Heart left ventricle (tissue), 16 donors: Measurements from ENCODE around the gene DLX5. TPM values are rescaled to one million over a fixed set of nuclear protein-coding genes. Genes with fewer than 3 reads are reported as not detected.

ENCODE experiments used
- ATAC-seq, 4 donors: fragments of 200-7000 bp; cut with Tn5 transposase; one replicate each; pipeline ENCODE4 v1.9.1; 2020 to 2022; ENCODE audit warnings: moderate library complexity in 4 of 4, mild to moderate bottlenecking in 3 of 4, moderate number of reproducible peaks in 1 of 4
- DNase-seq, 5 donors: peaks; one replicate each; pipeline ENCODE4 v3.0.0-alpha.2; 2020
- H3K27ac ChIP-seq, 12 donors: fragments of 200-600 bp; sonication (generic) in 4 of 12; one replicate each; pipeline versions ENCODE4 v1.5.0 to v1.8.0; 2016 to 2022; ENCODE audit warnings: mild to moderate bottlenecking in 2 of 12
- H3K27me3 ChIP-seq, 9 donors: fragments of 200-600 bp; sonication (generic) in 2 of 9; one replicate each; pipeline versions ENCODE4 v1.5.1 to v1.8.0; 2016 to 2022; ENCODE audit warnings: mild to moderate bottlenecking in 3 of 9
- H3K36me3 ChIP-seq, 9 donors: fragments of 200-600 bp; sonication (generic) in 2 of 9; one replicate each; pipeline versions ENCODE4 v1.5.0 to v1.8.0; 2018 to 2022; ENCODE audit warnings: mild to moderate bottlenecking in 2 of 9
- H3K4me1 ChIP-seq, 12 donors: fragments of 200-600 bp; sonication (generic) in 4 of 12; one replicate each; pipeline versions ENCODE4 v1.5.0 to v1.8.0; 2016 to 2022; ENCODE audit warnings: mild to moderate bottlenecking in 3 of 12
- H3K4me3 ChIP-seq, 12 donors: fragments of 200-600 bp; sonication (generic) in 4 of 12; one replicate each; pipeline versions ENCODE4 v1.5.0 to v1.8.0; 2017 to 2022; ENCODE audit warnings: mild to moderate bottlenecking in 9 of 12, moderate library complexity in 4 of 12
- H3K9me3 ChIP-seq, 12 donors: fragments of 200-600 bp; sonication (generic) in 4 of 12; one replicate each; pipeline versions ENCODE4 v1.5.0 to v1.8.0; 2016 to 2022; ENCODE audit warnings: mild to moderate bottlenecking in 1 of 12
- POLR2A ChIP-seq, 2 donors: fragments of 450-650 bp; IDR thresholded peaks; one replicate each; pipeline ENCODE4 v1.6.1; 2017; ENCODE audit warnings: antibody characterized with exemption in 2 of 2, mild to moderate bottlenecking in 2 of 2, moderate library complexity in 2 of 2
- WGBS, 4 donors: extraction: QIAGEN DNeasy Blood & Tissue Kit in 2 of 4; methylation state at CpG; one replicate each; pipeline versions ENCODE4 v1.1.5 to v1.1.7; 2013 to 2018; 5-methylcytosine and 5-hydroxymethylcytosine counted together
- intact Hi-C, 10 donors: fragments of 100-400 bp; cut with DNase I; formaldehyde crosslinking; loops; one replicate each; pipeline versions ENCODE4 v1.11.1 to v1.14.2; 2022
- polyA plus RNA-seq, 2 donors: library from polyadenylated mRNA; stranded (reverse); fragments of 200-250 nt; gene quantifications; one replicate each; pipeline ENCODE4 v1.2.3, GENCODE V29; 2013
- total RNA-seq, 9 donors: library from RNA; depleted of rRNA in 2 of 9; stranded (reverse); fragments of >200 nt in 2 of 9; fragmentation: NEBNext Ultra II Directional in 3 of 9; extraction: Animal tissue kit (Norgen Biotek cat#: 25700) in 3 of 9; gene quantifications; one replicate each; pipeline versions ENCODE4 v1.1.0 to v1.2.4, GENCODE V29; 2016 to 2023
- TF ChIP-seq, protein P1 (sequence below), 12 donors: fragments of 200-600 bp; sonication (generic) in 4 of 12; IDR thresholded peaks; one replicate each; pipeline versions ENCODE4 v1.5.0 to v1.8.0; 2018 to 2022; ENCODE audit warnings: antibody characterized with exemption in 12 of 12, mild to moderate bottlenecking in 5 of 12
- donor health status: ischemic (EF 13 %, LVEDD 7.1; RV severe dilation, severe dysfunction).
- donor health status: healthy with polysubstance abuse.
- donor health status: DM: no; HTN: yes; CAD: no.
- donor health status: DM: no; HTN: no; CAD: no.
- donor health status: ischemic (EF 25% LVEDD 6.9; RV normal size, moderate dysfunction).
- donor health status: ischemic (EF 25% LVEDD 5.7; RV mildly dilated, moderate dysfunction).
- donor health status: healthy.
- donor health status: DM: yes; HTN: yes; CAD: no.
- donor health status: ischemic (EF 35%, LVEDD 5.7; RV mildly dilated, moderate dysfunction).
- donor health status: nonischemic (EF 11% LVEDD 7.7; RV severe dilation, severe dysfunction).
- donor health status: DM: yes; HTN: yes; CAD: no.
- donor health status: PGD.
- donor health status: ischemic (EF 29% LVEDD 5.4; RV normal size, mild dysfunction).
- donor health status: nonischemic (EF 23%, LVEDD 6.1; RV moderate dilation, normal function).

Gene DLX5
- total and polyA plus RNA-seq, 11 donors = 0.08 to 0.27 (median 0.24) TPM; not detected in 7

DNA sequence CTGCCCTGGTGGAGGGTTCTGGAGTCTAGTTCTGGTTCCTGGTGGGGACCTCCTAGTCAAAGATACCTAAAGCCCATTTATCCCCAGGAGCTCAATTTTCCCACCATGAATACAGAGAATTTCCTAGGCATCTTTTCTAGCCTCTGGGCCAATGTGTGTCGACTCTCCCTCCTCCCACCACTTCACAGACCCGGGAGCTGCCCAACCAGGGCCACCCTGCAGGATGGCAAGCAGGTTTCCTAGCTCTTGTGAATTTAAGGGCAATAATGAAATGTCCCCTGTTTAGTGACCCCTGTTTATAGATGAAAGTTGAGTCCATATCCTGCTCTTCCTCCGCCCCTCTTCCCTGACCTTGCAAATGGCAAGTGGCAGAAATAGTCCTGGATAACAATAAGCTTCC lies 9.4 kb downstream of the DLX5 start:
- no peak overlapping the region for H3K4me3 ChIP-seq
- no peaks in the 10 kb centered on the region for H3K9me3 ChIP-seq
- ATAC-seq = no peak
- peaks cover 75 to 99% (median 96%) of the 10 kb centered on the region in 9 donors for H3K27me3 ChIP-seq
- no peak overlapping the region for H3K27ac ChIP-seq
- H3K36me3 ChIP-seq = no peaks in the 10 kb centered on the region
- H3K4me1 ChIP-seq = peaks cover 0 to 27% (median 6%) of the 10 kb centered on the region in 12 donors
- 9 to 11% (median 10%) methylated on average over 3 of the region's 3 CpGs for WGBS, 4 donors
- DNase-seq = no peak
- no peak for TF ChIP-seq POLR2A (IDR thresholded peaks at IDR 0.05)
- TF ChIP-seq, protein P1, sequence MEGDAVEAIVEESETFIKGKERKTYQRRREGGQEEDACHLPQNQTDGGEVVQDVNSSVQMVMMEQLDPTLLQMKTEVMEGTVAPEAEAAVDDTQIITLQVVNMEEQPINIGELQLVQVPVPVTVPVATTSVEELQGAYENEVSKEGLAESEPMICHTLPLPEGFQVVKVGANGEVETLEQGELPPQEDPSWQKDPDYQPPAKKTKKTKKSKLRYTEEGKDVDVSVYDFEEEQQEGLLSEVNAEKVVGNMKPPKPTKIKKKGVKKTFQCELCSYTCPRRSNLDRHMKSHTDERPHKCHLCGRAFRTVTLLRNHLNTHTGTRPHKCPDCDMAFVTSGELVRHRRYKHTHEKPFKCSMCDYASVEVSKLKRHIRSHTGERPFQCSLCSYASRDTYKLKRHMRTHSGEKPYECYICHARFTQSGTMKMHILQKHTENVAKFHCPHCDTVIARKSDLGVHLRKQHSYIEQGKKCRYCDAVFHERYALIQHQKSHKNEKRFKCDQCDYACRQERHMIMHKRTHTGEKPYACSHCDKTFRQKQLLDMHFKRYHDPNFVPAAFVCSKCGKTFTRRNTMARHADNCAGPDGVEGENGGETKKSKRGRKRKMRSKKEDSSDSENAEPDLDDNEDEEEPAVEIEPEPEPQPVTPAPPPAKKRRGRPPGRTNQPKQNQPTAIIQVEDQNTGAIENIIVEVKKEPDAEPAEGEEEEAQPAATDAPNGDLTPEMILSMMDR (IDR thresholded peaks at IDR 0.05) = no peak
- intact Hi-C loops = no loop called here

DNA sequence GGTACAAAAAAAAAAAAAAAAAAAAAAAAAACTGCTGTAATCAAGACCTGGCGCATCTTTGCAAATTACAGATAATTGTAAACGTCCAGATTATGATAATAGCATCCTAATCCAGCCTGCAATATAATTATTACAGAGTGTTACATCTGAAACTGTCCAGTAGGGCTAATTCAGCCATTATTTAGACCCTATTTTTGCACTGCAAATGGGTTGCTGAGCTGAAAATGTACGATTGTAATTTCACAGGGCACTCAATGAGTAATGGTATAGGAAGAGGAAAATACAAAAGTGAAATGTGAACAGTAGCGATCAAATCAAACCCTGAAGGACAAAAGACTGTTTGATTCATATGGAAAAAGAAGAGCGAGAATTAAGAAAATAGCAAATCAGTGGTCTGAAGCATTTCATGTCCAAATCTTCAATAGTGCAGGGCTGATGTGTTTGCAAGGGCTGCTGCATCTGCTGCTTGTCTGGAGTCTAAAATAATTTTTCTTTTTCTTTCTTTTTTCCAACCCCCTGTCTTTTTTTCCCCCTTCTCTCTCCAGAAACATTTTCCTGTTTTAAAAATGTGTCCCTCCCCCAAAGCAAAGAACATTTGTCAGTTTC lies 10.4 kb downstream of the DLX5 start:
- WGBS, 4 donors = 7 to 17% (median 13%) methylated on average over 5 of the region's 5 CpGs
- intact Hi-C loops = no loop called here
- H3K27ac ChIP-seq = no peak overlapping the region
- no peak for ATAC-seq
- H3K4me3 ChIP-seq = no peak overlapping the region
- DNase-seq = no peak
- H3K4me1 ChIP-seq = peaks cover 0 to 27% (median 6%) of the 10 kb centered on the region in 12 donors
- no peaks in the 10 kb centered on the region for H3K36me3 ChIP-seq
- peaks cover 81 to 100% (median 97%) of the 10 kb centered on the region in 9 donors for H3K27me3 ChIP-seq
- no peaks in the 10 kb centered on the region for H3K9me3 ChIP-seq
- TF ChIP-seq, protein P1 (IDR thresholded peaks at IDR 0.05) = peak in 1 of 12 donors; percentile 6
- no peak for TF ChIP-seq POLR2A (IDR thresholded peaks at IDR 0.05)

DNA sequence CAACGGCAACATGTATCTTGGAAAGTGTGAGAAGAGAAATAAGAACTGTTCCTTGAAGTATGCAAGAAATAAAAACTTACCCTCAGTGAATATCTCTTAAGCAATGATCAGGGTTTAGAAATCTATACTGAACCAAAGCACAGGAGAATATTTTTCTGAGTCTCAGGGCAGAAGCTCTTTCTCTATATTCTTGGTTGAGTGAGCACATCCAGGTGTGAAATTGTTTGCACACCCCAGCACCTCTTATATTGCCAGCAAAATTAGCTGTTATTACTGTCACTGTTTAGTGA lies 10.8 kb downstream of the DLX5 start:
- Histone ChIP-seq H3K9me3 (no peaks in the 10 kb centered on the region), H3K36me3 (no peaks in the 10 kb centered on the region), H3K27me3 (peaks cover 79 to 100% (median 97%) of the 10 kb centered on the region in 9 donors), H3K27ac (no peak overlapping the region), H3K4me3 (no peak overlapping the region), H3K4me1 (peaks cover 0 to 27% (median 6%) of the 10 kb centered on the region in 12 donors)
- DNase-seq (no peak), ATAC-seq (no peak)
- 6 to 49% (median 27%) methylated on average over 1 of the region's 1 CpG for WGBS, 4 donors
- intact Hi-C loops = no loop called here
- no peak for TF ChIP-seq POLR2A (IDR thresholded peaks at IDR 0.05)
- TF ChIP-seq, protein P1 (IDR thresholded peaks at IDR 0.05) = no peak

- WGBS, 4 donors = 5 to 6% (median 5%) methylated on average over 20 of the region's 20 CpGs
- H3K36me3 ChIP-seq = no peaks in the 10 kb centered on the region
- H3K4me3 ChIP-seq = no peak overlapping the region
- peaks cover 80 to 100% (median 97%) of the 10 kb centered on the region in 9 donors for H3K27me3 ChIP-seq
- H3K4me1 ChIP-seq = peaks cover 0 to 22% (median 6%) of the 10 kb centered on the region in 12 donors
- TF ChIP-seq, protein P1 (IDR thresholded peaks at IDR 0.05) = no peak
- no peak for TF ChIP-seq POLR2A (IDR thresholded peaks at IDR 0.05)
- no peaks in the 10 kb centered on the region for H3K9me3 ChIP-seq
- no peak for ATAC-seq
- intact Hi-C loops = no loop called here
- no peak overlapping the region for H3K27ac ChIP-seq
- no peak for DNase-seq
Observed at GRCh38 chr7:97013134-97013844, 11.3 kb downstream of the DLX5 start.
